Loucy (cell line): Measurements from ENCODE around the gene MEGF9.

Experiments used
- CTCF ChIP-seq: fragments of 200-600 bp; sonication (generic); conservative IDR thresholded peaks from 2 replicates; pipeline ENCODE4 v1.5.1; 2014; ENCODE audit warnings: mild to moderate bottlenecking, antibody characterized with exemption, low read length
- EZH2phosphoT487 ChIP-seq: fragments of 200-600 bp; IDR thresholded peaks from 2 replicates; pipeline ENCODE4 v1.6.1; 2018; ENCODE audit warnings: antibody characterized with exemption, mild to moderate bottlenecking, moderate library complexity, borderline replicate concordance

DNA sequence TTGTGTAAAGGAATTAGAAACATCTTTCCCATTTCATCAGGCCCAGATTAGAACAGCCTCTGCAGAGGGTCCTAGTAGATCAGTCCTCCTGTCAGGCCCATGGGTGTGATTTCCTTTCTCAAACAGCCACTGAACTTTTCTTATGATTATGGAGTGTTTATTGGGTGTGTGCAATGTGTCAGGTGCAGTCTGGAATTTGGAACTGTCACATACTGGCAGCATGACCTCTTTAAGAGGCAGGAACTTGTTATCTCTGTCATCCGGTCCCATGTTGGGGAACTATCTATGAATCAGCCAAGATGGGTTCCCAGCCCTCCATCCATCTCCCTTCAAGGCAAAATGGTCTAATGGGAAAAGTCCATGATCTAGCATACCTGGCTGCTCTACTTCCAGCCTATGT lies 11.6 kb upstream of the MEGF9 start:
- TF ChIP-seq CTCF (no peak), EZH2phosphoT487 (no peak)
